ENCODE data around the gene MMP20.

MMP20 gene

DNA sequence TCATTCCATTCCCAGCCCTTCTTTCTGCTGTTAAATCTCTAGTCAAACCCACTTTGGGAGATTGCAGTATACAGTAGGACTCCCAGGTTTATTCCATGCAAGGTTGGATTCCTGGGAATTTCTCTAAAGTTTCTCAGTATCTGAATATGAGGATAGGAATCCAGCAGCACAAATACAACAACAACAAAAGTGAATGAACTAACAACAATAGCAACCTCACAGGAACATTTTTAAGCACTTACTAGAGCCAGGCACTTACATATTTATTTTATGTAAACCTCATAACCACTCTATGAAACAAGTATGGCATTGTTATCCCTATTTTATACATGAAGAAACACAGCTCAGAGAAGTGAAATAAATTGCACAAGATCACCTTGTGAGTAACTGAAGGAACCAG, 96.5 kb downstream of the MMP20 start:
- no peak for DNase-seq (ENCODE audit: low read depth)
- TF ChIP-seq, protein P1, sequence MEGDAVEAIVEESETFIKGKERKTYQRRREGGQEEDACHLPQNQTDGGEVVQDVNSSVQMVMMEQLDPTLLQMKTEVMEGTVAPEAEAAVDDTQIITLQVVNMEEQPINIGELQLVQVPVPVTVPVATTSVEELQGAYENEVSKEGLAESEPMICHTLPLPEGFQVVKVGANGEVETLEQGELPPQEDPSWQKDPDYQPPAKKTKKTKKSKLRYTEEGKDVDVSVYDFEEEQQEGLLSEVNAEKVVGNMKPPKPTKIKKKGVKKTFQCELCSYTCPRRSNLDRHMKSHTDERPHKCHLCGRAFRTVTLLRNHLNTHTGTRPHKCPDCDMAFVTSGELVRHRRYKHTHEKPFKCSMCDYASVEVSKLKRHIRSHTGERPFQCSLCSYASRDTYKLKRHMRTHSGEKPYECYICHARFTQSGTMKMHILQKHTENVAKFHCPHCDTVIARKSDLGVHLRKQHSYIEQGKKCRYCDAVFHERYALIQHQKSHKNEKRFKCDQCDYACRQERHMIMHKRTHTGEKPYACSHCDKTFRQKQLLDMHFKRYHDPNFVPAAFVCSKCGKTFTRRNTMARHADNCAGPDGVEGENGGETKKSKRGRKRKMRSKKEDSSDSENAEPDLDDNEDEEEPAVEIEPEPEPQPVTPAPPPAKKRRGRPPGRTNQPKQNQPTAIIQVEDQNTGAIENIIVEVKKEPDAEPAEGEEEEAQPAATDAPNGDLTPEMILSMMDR (IDR thresholded peaks at IDR 0.05; ENCODE audit: control insufficient read depth, extremely low read depth, insufficient read depth) = no peak
- H3K4me3 ChIP-seq (ENCODE audit: low read depth, low read length) = no peak overlapping the region

DNA sequence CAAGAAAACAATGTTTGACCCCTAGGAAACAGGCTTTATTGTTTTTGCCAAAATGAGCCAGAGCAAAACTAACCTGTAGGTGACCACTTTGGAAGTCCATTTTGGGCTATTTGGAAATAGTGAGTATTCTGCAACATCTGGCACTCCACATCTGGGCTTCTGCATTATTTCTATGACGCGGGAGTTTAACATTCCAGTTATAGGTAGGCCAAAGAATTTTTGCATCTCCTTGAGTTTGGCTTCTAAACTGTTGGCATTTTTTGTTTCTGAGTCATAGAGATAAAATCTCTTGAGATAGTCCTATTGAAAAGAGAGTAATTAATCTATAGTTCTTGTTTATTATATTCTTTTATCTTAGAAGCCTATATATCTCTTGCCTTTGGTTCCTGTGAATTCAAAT, 97.4 kb downstream of the MMP20 start:
- TF ChIP-seq, protein P1 (IDR thresholded peaks at IDR 0.05; ENCODE audit: control insufficient read depth, extremely low read depth, insufficient read depth) = no peak
- no peak overlapping the region for H3K4me3 ChIP-seq (ENCODE audit: low read depth, low read length)
- DNase-seq (ENCODE audit: low read depth) = no peak

DNA sequence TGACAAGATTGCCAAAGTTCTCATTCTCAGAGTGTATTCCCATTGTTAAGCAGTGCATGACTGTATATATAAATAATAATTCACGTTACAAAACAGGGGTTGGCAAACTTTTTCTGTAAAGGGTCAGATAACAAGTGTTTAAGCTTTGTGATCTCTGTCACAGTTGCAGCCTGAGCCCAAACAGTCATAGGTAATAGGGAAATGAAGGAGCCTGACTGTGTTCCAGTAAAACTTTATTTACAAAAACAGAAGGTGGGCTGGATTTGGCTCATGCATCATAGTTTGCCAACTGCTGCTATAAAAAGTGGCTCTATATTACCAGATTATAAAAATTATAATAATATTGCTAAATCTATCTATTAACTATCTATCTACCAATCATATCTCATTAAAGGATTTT, 98.1 kb downstream of the MMP20 start:
- DNase-seq (ENCODE audit: low read depth) = peak; percentile 89

More for the DNA sequence above, 98.1 kb downstream of the MMP20 start:
- no peak overlapping the region for H3K4me3 ChIP-seq (ENCODE audit: low read depth, low read length)
- TF ChIP-seq, protein P1 (IDR thresholded peaks at IDR 0.05; ENCODE audit: control insufficient read depth, extremely low read depth, insufficient read depth) = no peak
